ENCODE results near the gene ATP2A2. TPM values are rescaled to one million over a fixed set of nuclear protein-coding genes. Genes with fewer than 3 reads are reported as not detected.

The ATP2A2 gene
- 236 to 338 TPM (median 301 TPM) in 5 replicates for total RNA-seq (2022; extraction: Qiagen RNA extraction; ENCODE audit: low read depth)

GRCh38 chr12:110280779-110281548 is at the start of gene ATP2A2:
Gene ATP2A2 (plus strand): TSS chr12:110281247. CDS start chr12:110281790, 543 bp downstream.

Other genes starting within 250 kb of the ATP2A2 start
- gene C12orf76, start 232.7 kb upstream of the ATP2A2 start, total RNA-seq (2022; extraction: Qiagen RNA extraction; ENCODE audit: low read depth) = 6.0 to 7.9 TPM (median 6.3 TPM) in 5 replicates
- 13.2 to 29.7 TPM (median 20.1 TPM) in 5 replicates for gene IFT81, start 156.9 kb upstream of the ATP2A2 start, total RNA-seq (2022; extraction: Qiagen RNA extraction; ENCODE audit: low read depth)
- gene ANAPC7, start 122.5 kb downstream of the ATP2A2 start, total RNA-seq (2022; extraction: Qiagen RNA extraction; ENCODE audit: low read depth) = 53.2 to 59.4 TPM (median 58.6 TPM) in 5 replicates
- gene ARPC3, start 169.1 kb downstream of the ATP2A2 start, total RNA-seq (2022; extraction: Qiagen RNA extraction; ENCODE audit: low read depth) = 422 to 1,083 TPM (median 434 TPM) in 5 replicates
- gene GPN3, start 187.0 kb downstream of the ATP2A2 start, total RNA-seq (2022; extraction: Qiagen RNA extraction; ENCODE audit: low read depth) = 25.2 to 39.1 TPM (median 32.3 TPM) in 5 replicates
- gene FAM216A, start 187.6 kb downstream of the ATP2A2 start, total RNA-seq (2022; extraction: Qiagen RNA extraction; ENCODE audit: low read depth) = 16.1 to 22.0 TPM (median 19.6 TPM) in 5 replicates
- gene VPS29, start 220.9 kb downstream of the ATP2A2 start, total RNA-seq (2022; extraction: Qiagen RNA extraction; ENCODE audit: low read depth) = 135 to 187 TPM (median 154 TPM) in 5 replicates
- 0.13 to 0.71 TPM (median 0.27 TPM) in 5 replicates for gene RAD9B, start 221.1 kb downstream of the ATP2A2 start, total RNA-seq (2022; extraction: Qiagen RNA extraction; ENCODE audit: low read depth)